ENCODE data around the gene CLEC1A. TPM values are rescaled to one million over a fixed set of nuclear protein-coding genes. Genes with fewer than 3 reads are reported as not detected.

CLEC1A gene
- total RNA-seq, 2 experiments from 2014 or later: not detected

GRCh38 chr12:10025236-10025635 lies 73.5 kb downstream of the CLEC1A start:
- intact Hi-C loops (cut with DNase I, micrococcal nuclease): no loop called here
- Mint-ChIP-seq H3K4me1 (ENCODE audit: low read depth) (no peaks in the 10 kb centered on the region), H3K27me3 (no peaks in the 10 kb centered on the region), H3K27ac (no peak overlapping the region), H3K36me3 (ENCODE audit: low read depth) (no peaks in the 10 kb centered on the region), H3K9me3 (no peaks in the 10 kb centered on the region), H3K4me3 (no peak overlapping the region)
- Histone ChIP-seq H3K9me3 (ENCODE audit: control insufficient read depth in 1 of 2, insufficient read depth in 1 of 2, low read length in 2 of 2) (no peaks in the 10 kb centered on the region), H3K4me1 (ENCODE audit: insufficient read depth, low read length) (no peaks in the 10 kb centered on the region), H3K36me3 (ENCODE audit: insufficient read depth, low read length) (no peaks in the 10 kb centered on the region), H3K27me3 (ENCODE audit: control insufficient read depth in 1 of 2, insufficient read depth in 2 of 2, low read length in 2 of 2) (peaks cover 0 to 3% of the 10 kb centered on the region in 2 experiments), H3K4me3 (ENCODE audit: low read length) (no peak overlapping the region), H3K27ac (ENCODE audit: low read depth in 1 of 2, low read length in 2 of 2) (no peak overlapping the region)
- CTCF ChIA-PET: no interaction called here
- TF ChIP-seq CTCF (IDR thresholded peaks at IDR 0.05): no peak
- ATAC-seq (ENCODE audit: poor library complexity) (no peak), DNase-seq (no peak)
- POLR2A ChIA-PET: no interaction called here

GRCh38 chr12:10021342-10021741 lies 77.4 kb downstream of the CLEC1A start:
- Histone ChIP-seq H3K27me3 (ENCODE audit: control insufficient read depth in 1 of 2, insufficient read depth in 2 of 2, low read length in 2 of 2) (no peaks in the 10 kb centered on the region), H3K27ac (ENCODE audit: low read depth in 1 of 2, low read length in 2 of 2) (no peak overlapping the region), H3K9me3 (ENCODE audit: control insufficient read depth in 1 of 2, insufficient read depth in 1 of 2, low read length in 2 of 2) (no peaks in the 10 kb centered on the region), H3K4me3 (ENCODE audit: low read length) (no peak overlapping the region), H3K4me1 (ENCODE audit: insufficient read depth, low read length) (no peaks in the 10 kb centered on the region), H3K36me3 (ENCODE audit: insufficient read depth, low read length) (no peaks in the 10 kb centered on the region)
- Mint-ChIP-seq H3K9me3 (no peaks in the 10 kb centered on the region), H3K27ac (no peak overlapping the region), H3K27me3 (peaks cover 6% of the 10 kb centered on the region), H3K4me3 (no peak overlapping the region), H3K4me1 (ENCODE audit: low read depth) (no peaks in the 10 kb centered on the region), H3K36me3 (ENCODE audit: low read depth) (no peaks in the 10 kb centered on the region)
- DNase-seq (no peak), ATAC-seq (ENCODE audit: poor library complexity) (no peak)
- intact Hi-C loops (cut with DNase I, micrococcal nuclease): no loop called here
- ChIA-PET CTCF (no interaction called here), POLR2A (no interaction called here)
- no peak for TF ChIP-seq CTCF (IDR thresholded peaks at IDR 0.05)

Other genes starting within 250 kb of the CLEC1A start
- gene CLEC2B, start 229.6 kb downstream of the CLEC1A start, total RNA-seq: 100 to 1,000 TPM; 152 to 155 TPM
- not detected for gene KLRF2, start 217.5 kb downstream of the CLEC1A start, total RNA-seq
- gene CLEC2A, start 166.6 kb downstream of the CLEC1A start, total RNA-seq: not detected
- under 1 TPM; 0.22 to 0.42 TPM for gene CLEC12A, start 127.6 kb downstream of the CLEC1A start, total RNA-seq
- not detected for gene CLEC1B, start 99.9 kb downstream of the CLEC1A start, total RNA-seq
- not detected for gene CLEC12B, start 88.4 kb downstream of the CLEC1A start, total RNA-seq
- gene CLEC9A, start 68.3 kb downstream of the CLEC1A start, total RNA-seq: under 1 TPM; 0.55 to 0.98 TPM
- gene CLEC7A, start 31.2 kb upstream of the CLEC1A start, total RNA-seq: 1 to 10 TPM; 2.5 to 3.7 TPM
- gene OLR1, start 73.1 kb upstream of the CLEC1A start, total RNA-seq: not detected
- gene TMEM52B, start 80.0 kb upstream of the CLEC1A start, total RNA-seq: not detected
- gene GABARAPL1, start 113.9 kb upstream of the CLEC1A start, total RNA-seq: 100 to 1,000 TPM; 267 to 276 TPM
- gene KLRD1, start 208.9 kb upstream of the CLEC1A start, total RNA-seq: 1 to 10 TPM in 1 of 2 experiments, under 1 TPM in 1; 0.87 to 1.0 TPM